ENCODE data around the gene GPC5.

Gene GPC5

GRCh38 chr13:92838786-92839185 is 1440.4 kb downstream of the GPC5 start:
- intact Hi-C loops (cut with DNase I; ENCODE audit: low total_unique reads) = no loop called here
- no peak for TF ChIP-seq CTCF (IDR thresholded peaks at IDR 0.05)

GRCh38 chr13:92842145-92842544 is 1443.7 kb downstream of the GPC5 start:
- Histone ChIP-seq H3K4me1 (peaks cover 0 to 29% (median 5%) of the 10 kb centered on the region in 4 donors), H3K9me3 (no peaks in the 10 kb centered on the region), H3K4me3 (no peak overlapping the region), H3K27ac (peak overlapping the region in 1 of 2 donors; percentile 16), H3K36me3 (no peaks in the 10 kb centered on the region), H3K27me3 (no peaks in the 10 kb centered on the region)
- DNase-seq = no peak
- no peak for TF ChIP-seq CTCF (IDR thresholded peaks at IDR 0.05)
- intact Hi-C loops (cut with DNase I; ENCODE audit: low total_unique reads) = no loop called here

More at GRCh38 chr13:92838786-92839185, 1440.4 kb downstream of the GPC5 start:
- Histone ChIP-seq H3K9me3 (no peaks in the 10 kb centered on the region), H3K4me1 (peaks cover 0 to 27% (median 5%) of the 10 kb centered on the region in 4 donors), H3K4me3 (no peak overlapping the region), H3K27ac (peak overlapping the region in 1 of 2 donors; percentile 2), H3K36me3 (no peaks in the 10 kb centered on the region), H3K27me3 (no peaks in the 10 kb centered on the region)
- DNase-seq = no peak

- Histone ChIP-seq H3K27me3 (no peaks in the 10 kb centered on the region), H3K36me3 (no peaks in the 10 kb centered on the region), H3K4me3 (no peak overlapping the region), H3K4me1 (peaks cover 0 to 40% (median 10%) of the 10 kb centered on the region in 4 donors), H3K9me3 (no peaks in the 10 kb centered on the region), H3K27ac (no peak overlapping the region)
- intact Hi-C loops (cut with DNase I; ENCODE audit: low total_unique reads) = no loop called here
- no peak for DNase-seq
- no peak for TF ChIP-seq CTCF (IDR thresholded peaks at IDR 0.05)
These were observed 1445.1 kb downstream of the GPC5 start for GRCh38 chr13:92843549-92843948.

GRCh38 chr13:92849381-92849780 is 1451.0 kb downstream of the GPC5 start:
- H3K27ac ChIP-seq = no peak overlapping the region
- H3K4me3 ChIP-seq = no peak overlapping the region
- H3K36me3 ChIP-seq = no peaks in the 10 kb centered on the region
- H3K4me1 ChIP-seq = peaks cover 0 to 13% (median 4%) of the 10 kb centered on the region in 4 donors
- no peaks in the 10 kb centered on the region for H3K9me3 ChIP-seq
- no peak for TF ChIP-seq CTCF (IDR thresholded peaks at IDR 0.05)
- no peaks in the 10 kb centered on the region for H3K27me3 ChIP-seq
- intact Hi-C loops (cut with DNase I; ENCODE audit: low total_unique reads) = no loop called here
- no peak for DNase-seq

GRCh38 chr13:92864584-92865284 is 1466.3 kb downstream of the GPC5 start:
- Histone ChIP-seq H3K4me3 (no peak overlapping the region), H3K4me1 (no peaks in the 10 kb centered on the region), H3K27ac (no peak overlapping the region), H3K27me3 (no peaks in the 10 kb centered on the region), H3K36me3 (no peaks in the 10 kb centered on the region), H3K9me3 (no peaks in the 10 kb centered on the region)
- no peak for TF ChIP-seq CTCF (IDR thresholded peaks at IDR 0.05)
- no peak for DNase-seq
- intact Hi-C loops (cut with DNase I; ENCODE audit: low total_unique reads) = no loop called here

Measured in tibial artery (tissue), 4 donors.